ENCODE data around the gene RASAL1.

The RASAL1 gene

DNA sequence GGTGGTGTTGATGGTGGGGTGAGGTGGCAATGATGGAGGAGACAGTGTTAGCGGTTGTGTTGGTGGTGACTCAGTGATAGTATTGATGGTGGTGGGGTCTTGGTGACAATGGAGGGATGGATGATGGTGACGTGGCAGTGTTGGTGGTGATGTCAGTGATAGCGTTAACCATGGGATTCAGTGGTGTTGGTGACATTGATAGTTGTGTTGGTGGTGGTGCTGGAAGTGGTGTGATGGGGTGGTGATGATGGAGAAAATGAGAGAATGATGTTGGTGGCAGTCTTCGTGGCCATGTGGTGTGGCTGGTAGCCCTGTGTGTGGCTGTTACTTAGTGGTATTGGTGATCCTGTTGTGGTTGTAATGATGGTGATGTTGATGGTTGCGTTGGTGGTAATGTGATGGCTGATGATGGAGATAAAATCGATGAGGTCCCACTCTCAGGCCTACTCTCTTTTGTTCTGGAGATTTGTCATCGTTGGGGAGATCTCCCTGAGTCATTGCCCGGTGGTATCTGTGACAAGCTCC lies 76.4 kb downstream of the RASAL1 start (continued):
- TF ChIP-seq, protein P1, sequence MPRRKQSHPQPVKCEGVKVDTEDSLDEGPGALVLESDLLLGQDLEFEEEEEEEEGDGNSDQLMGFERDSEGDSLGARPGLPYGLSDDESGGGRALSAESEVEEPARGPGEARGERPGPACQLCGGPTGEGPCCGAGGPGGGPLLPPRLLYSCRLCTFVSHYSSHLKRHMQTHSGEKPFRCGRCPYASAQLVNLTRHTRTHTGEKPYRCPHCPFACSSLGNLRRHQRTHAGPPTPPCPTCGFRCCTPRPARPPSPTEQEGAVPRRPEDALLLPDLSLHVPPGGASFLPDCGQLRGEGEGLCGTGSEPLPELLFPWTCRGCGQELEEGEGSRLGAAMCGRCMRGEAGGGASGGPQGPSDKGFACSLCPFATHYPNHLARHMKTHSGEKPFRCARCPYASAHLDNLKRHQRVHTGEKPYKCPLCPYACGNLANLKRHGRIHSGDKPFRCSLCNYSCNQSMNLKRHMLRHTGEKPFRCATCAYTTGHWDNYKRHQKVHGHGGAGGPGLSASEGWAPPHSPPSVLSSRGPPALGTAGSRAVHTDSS (tag by site-specific recombination; IDR thresholded peaks at IDR 0.05) = no peak
- TF ChIP-seq, protein P2, sequence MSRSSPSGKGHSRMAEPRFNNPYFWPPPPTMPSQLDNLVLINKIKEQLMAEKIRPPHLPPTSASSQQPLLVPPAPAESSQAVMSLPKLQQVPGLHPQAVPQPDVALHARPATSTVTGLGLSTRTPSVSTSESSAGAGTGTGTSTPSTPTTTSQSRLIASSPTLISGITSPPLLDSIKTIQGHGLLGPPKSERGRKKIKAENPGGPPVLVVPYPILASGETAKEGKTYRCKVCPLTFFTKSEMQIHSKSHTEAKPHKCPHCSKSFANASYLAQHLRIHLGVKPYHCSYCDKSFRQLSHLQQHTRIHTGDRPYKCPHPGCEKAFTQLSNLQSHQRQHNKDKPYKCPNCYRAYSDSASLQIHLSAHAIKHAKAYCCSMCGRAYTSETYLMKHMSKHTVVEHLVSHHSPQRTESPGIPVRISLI (tag by site-specific recombination; IDR thresholded peaks at IDR 0.05) = no peak
- TF ChIP-seq, protein P3, sequence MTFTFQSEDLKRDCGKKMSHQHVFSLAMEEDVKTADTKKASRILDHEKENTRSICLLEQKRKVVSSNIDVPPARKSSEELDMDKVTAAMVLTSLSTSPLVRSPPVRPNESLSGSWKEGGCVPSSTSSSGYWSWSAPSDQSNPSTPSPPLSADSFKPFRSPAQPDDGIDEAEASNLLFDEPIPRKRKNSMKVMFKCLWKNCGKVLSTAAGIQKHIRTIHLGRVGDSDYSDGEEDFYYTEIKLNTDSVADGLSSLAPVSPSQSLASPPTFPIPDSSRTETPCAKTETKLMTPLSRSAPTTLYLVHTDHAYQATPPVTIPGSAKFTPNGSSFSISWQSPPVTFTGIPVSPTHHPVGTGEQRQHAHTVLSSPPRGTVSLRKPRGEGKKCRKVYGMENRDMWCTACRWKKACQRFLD (tag by site-specific recombination; IDR thresholded peaks at IDR 0.05) = no peak
- TF ChIP-seq, protein P4, sequence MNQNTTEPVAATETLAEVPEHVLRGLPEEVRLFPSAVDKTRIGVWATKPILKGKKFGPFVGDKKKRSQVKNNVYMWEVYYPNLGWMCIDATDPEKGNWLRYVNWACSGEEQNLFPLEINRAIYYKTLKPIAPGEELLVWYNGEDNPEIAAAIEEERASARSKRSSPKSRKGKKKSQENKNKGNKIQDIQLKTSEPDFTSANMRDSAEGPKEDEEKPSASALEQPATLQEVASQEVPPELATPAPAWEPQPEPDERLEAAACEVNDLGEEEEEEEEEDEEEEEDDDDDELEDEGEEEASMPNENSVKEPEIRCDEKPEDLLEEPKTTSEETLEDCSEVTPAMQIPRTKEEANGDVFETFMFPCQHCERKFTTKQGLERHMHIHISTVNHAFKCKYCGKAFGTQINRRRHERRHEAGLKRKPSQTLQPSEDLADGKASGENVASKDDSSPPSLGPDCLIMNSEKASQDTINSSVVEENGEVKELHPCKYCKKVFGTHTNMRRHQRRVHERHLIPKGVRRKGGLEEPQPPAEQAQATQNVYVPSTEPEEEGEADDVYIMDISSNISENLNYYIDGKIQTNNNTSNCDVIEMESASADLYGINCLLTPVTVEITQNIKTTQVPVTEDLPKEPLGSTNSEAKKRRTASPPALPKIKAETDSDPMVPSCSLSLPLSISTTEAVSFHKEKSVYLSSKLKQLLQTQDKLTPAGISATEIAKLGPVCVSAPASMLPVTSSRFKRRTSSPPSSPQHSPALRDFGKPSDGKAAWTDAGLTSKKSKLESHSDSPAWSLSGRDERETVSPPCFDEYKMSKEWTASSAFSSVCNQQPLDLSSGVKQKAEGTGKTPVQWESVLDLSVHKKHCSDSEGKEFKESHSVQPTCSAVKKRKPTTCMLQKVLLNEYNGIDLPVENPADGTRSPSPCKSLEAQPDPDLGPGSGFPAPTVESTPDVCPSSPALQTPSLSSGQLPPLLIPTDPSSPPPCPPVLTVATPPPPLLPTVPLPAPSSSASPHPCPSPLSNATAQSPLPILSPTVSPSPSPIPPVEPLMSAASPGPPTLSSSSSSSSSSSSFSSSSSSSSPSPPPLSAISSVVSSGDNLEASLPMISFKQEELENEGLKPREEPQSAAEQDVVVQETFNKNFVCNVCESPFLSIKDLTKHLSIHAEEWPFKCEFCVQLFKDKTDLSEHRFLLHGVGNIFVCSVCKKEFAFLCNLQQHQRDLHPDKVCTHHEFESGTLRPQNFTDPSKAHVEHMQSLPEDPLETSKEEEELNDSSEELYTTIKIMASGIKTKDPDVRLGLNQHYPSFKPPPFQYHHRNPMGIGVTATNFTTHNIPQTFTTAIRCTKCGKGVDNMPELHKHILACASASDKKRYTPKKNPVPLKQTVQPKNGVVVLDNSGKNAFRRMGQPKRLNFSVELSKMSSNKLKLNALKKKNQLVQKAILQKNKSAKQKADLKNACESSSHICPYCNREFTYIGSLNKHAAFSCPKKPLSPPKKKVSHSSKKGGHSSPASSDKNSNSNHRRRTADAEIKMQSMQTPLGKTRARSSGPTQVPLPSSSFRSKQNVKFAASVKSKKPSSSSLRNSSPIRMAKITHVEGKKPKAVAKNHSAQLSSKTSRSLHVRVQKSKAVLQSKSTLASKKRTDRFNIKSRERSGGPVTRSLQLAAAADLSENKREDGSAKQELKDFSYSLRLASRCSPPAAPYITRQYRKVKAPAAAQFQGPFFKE (tag by site-specific recombination; IDR thresholded peaks at IDR 0.05; ENCODE audit: borderline replicate concordance) = no peak
- TF ChIP-seq, protein P5, sequence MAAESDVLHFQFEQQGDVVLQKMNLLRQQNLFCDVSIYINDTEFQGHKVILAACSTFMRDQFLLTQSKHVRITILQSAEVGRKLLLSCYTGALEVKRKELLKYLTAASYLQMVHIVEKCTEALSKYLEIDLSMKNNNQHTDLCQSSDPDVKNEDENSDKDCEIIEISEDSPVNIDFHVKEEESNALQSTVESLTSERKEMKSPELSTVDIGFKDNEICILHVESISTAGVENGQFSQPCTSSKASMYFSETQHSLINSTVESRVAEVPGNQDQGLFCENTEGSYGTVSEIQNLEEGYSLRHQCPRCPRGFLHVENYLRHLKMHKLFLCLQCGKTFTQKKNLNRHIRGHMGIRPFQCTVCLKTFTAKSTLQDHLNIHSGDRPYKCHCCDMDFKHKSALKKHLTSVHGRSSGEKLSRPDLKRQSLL (tag by site-specific recombination; IDR thresholded peaks at IDR 0.05) = no peak
- TF ChIP-seq KLF8 (tag by site-specific recombination; IDR thresholded peaks at IDR 0.05) = no peak
- TF ChIP-seq ZNF354C (tag by site-specific recombination; IDR thresholded peaks at IDR 0.05; ENCODE audit: borderline replicate concordance, low read depth) = no peak
- TF ChIP-seq ZBTB17 (tag by site-specific recombination; IDR thresholded peaks at IDR 0.05) = 0 out of 2 replicates have a peak, but pooled peaks have one; percentile 53
- TF ChIP-seq, protein P6, sequence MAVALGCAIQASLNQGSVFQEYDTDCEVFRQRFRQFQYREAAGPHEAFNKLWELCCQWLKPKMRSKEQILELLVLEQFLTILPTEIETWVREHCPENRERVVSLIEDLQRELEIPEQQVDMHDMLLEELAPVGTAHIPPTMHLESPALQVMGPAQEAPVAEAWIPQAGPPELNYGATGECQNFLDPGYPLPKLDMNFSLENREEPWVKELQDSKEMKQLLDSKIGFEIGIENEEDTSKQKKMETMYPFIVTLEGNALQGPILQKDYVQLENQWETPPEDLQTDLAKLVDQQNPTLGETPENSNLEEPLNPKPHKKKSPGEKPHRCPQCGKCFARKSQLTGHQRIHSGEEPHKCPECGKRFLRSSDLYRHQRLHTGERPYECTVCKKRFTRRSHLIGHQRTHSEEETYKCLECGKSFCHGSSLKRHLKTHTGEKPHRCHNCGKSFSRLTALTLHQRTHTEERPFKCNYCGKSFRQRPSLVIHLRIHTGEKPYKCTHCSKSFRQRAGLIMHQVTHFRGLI (tag by site-specific recombination; IDR thresholded peaks at IDR 0.05) = no peak
- TF ChIP-seq WT1 (tag by site-specific recombination; IDR thresholded peaks at IDR 0.05) = no peak

DNA sequence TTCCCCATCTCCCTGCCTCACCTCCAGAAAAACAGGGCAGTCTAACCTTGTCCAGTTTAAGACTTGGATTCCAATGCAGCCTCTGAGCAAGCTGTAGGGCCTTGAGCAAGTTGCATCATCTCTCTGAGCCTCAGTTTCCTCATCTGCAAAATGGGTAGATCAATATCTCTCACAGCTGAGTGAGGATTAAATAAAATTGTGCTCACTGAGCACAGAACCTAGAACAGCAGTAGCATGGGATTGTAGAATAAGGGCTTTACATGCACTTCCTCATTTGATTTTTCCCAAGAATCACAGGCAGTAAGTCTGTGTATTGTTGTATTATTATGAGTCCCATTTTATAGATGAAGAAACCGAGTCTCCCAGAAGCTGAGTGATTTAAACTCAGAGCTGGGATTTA lies 77.0 kb downstream of the RASAL1 start:
- Histone ChIP-seq H3K36me3 (ENCODE audit: control insufficient read depth in 2 of 2, insufficient read depth in 1 of 2, low read length in 2 of 2) (no peaks in the 10 kb centered on the region), H3K27ac (ENCODE audit: extremely low read depth, low read depth, low read length) (no peak overlapping the region), H3K9me3 (ENCODE audit: control insufficient read depth, insufficient read depth, low read depth, low read length) (no peaks in the 10 kb centered on the region), H3K4me1 (ENCODE audit: control insufficient read depth, insufficient read depth, low read length) (no peaks in the 10 kb centered on the region), H3K4me3 (ENCODE audit: low read depth, low read length) (no peak overlapping the region)
- ChIA-PET POLR2A (no interaction called here), CTCF (interaction anchor here (0.9 to 8.6 kb wide), 4 partner anchors 10 to 115 kb away, joined by 3 to 46 read pairs (median 4); no protein-coding TSS in a partner anchor)
- no peak for TF ChIP-seq ZNF561 (tag by site-specific recombination; IDR thresholded peaks at IDR 0.05; ENCODE audit: borderline replicate concordance)
- no peak for TF ChIP-seq ZNF521 (tag by site-specific recombination; IDR thresholded peaks at IDR 0.05)
- no peak for TF ChIP-seq ZNF791 (tag by site-specific recombination; IDR thresholded peaks at IDR 0.05)
- TF ChIP-seq, protein P7, sequence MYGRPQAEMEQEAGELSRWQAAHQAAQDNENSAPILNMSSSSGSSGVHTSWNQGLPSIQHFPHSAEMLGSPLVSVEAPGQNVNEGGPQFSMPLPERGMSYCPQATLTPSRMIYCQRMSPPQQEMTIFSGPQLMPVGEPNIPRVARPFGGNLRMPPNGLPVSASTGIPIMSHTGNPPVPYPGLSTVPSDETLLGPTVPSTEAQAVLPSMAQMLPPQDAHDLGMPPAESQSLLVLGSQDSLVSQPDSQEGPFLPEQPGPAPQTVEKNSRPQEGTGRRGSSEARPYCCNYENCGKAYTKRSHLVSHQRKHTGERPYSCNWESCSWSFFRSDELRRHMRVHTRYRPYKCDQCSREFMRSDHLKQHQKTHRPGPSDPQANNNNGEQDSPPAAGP (tag by site-specific recombination; IDR thresholded peaks at IDR 0.05) = no peak
- no peak for TF ChIP-seq ZNF132 (tag by site-specific recombination; IDR thresholded peaks at IDR 0.05; ENCODE audit: borderline replicate concordance)
- no peak for TF ChIP-seq ZNF248 (tag by site-specific recombination; IDR thresholded peaks at IDR 0.05)
- TF ChIP-seq YY2 (tag by site-specific recombination; IDR thresholded peaks at IDR 0.05) = no peak
- TF ChIP-seq ZNF274 (IDR thresholded peaks at IDR 0.05; ENCODE audit: low read length) = no peak
- TF ChIP-seq ZNF274 (tag by site-specific recombination; IDR thresholded peaks at IDR 0.05; ENCODE audit: borderline replicate concordance) = no peak
- no peak for TF ChIP-seq EGR2 (tag by site-specific recombination; IDR thresholded peaks at IDR 0.05; ENCODE audit: low read depth)
- no peak for TF ChIP-seq ZNF433 (tag by site-specific recombination; IDR thresholded peaks at IDR 0.05; ENCODE audit: low read depth)
- no peak for TF ChIP-seq ZNF155 (tag by site-specific recombination; IDR thresholded peaks at IDR 0.05)
- no peak for TF ChIP-seq ZNF785 (tag by site-specific recombination; IDR thresholded peaks at IDR 0.05)
